ENCODE data around the gene KLK12. TPM values are rescaled to one million over a fixed set of nuclear protein-coding genes. Genes with fewer than 3 reads are reported as not detected.

KLK12 gene
- total and polyA plus RNA-seq, 5 donors from 2014 or later = not detected

DNA sequence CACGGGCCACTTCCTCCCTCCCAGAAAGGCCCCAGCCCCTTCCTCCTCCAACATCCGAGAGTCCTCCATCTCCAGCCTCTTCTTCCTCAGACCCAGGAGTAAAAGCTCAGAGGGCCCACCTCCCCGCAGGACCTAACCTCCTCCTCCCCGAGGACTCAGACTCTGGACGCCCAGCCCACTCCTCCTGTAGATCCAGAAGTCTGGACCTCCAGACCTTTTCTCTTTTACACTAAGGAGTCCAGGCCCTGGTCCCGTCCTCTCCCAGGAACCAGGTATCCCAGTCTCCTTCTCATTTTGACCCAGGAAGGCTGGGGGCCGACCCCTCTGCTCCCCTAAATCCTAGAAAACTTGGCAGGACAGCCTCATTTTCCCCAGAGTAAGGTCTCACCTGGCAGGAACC, 31.5 kb downstream of the KLK12 start:
- H3K4me1 ChIP-seq (ENCODE audit: control insufficient read depth, insufficient read depth, low read length, poor library complexity, severe bottlenecking) = no peaks in the 10 kb centered on the region
- ATAC-seq (ENCODE audit: low read depth in 2 of 2) (no peak), DNase-seq (no peak)
- H3K27ac Mint-ChIP-seq = no peak overlapping the region
- no peak overlapping the region for H3K4me3 ChIP-seq (ENCODE audit: low read depth, low read length)
- no peaks in the 10 kb centered on the region for H3K9me3 ChIP-seq (ENCODE audit: control insufficient read depth in 2 of 2, low read length in 2 of 2)
- peaks cover 16% of the 10 kb centered on the region for H3K27me3 Mint-ChIP-seq
- peaks cover 3% of the 10 kb centered on the region for H3K27me3 ChIP-seq (ENCODE audit: control insufficient read depth, insufficient read depth, low read length)
- no peaks in the 10 kb centered on the region for H3K36me3 Mint-ChIP-seq
- no peaks in the 10 kb centered on the region for H3K36me3 ChIP-seq (ENCODE audit: control insufficient read depth, insufficient read depth, low read length)
- H3K4me1 Mint-ChIP-seq = no peaks in the 10 kb centered on the region
- H3K27ac ChIP-seq (ENCODE audit: insufficient read depth, low read length, poor library complexity, severe bottlenecking) = no peak overlapping the region
- H3K4me3 Mint-ChIP-seq = no peak overlapping the region
- no peaks in the 10 kb centered on the region for H3K9me3 Mint-ChIP-seq

DNA sequence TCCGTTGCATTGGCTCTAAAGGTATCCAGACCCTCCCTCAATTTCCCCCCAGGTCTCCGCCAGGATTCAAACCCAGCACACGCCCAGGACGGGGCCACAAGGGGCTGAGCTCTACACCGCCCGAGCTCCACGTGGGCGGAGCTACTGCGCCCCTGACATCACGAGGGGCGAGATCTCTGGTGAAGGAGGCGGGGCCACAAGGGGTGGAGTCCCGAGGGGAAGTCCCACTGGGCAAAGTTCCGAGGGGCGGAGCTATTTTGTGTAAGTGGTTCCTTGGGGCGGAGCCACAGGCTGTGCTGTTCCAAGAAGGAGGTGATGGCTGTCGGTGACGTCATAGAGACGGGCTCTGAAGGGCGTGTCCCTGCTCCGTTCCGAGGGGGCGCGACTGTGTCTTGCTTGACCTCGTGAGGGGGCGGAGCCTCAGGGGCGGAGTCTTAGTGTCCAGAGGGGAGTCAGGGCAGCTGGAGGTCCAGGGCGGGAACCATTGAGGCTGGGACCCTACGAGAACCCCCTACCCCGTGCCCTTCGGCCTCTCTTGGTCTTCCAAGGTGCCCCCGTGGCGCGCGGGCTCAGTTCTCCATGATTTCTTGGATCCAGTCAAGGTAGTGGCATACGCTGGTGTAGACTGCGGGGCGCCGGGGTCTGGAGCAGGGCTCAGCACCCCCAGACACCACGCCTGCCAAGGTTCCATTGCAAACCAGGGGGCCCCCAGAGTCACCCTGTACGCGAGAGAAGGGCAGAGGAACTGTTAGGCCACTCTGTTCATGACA, 32.1 kb downstream of the KLK12 start:
- DNase-seq = peak in 1 of 3 donors; percentile 12
- H3K4me3 Mint-ChIP-seq = no peak overlapping the region
- no peak for ATAC-seq (ENCODE audit: low read depth in 2 of 2)
- no peaks in the 10 kb centered on the region for H3K4me1 Mint-ChIP-seq
- no peaks in the 10 kb centered on the region for H3K36me3 ChIP-seq (ENCODE audit: control insufficient read depth, insufficient read depth, low read length)
- H3K9me3 ChIP-seq (ENCODE audit: control insufficient read depth in 2 of 2, low read length in 2 of 2) = no peaks in the 10 kb centered on the region
- H3K9me3 Mint-ChIP-seq = no peaks in the 10 kb centered on the region
- H3K4me1 ChIP-seq (ENCODE audit: control insufficient read depth, insufficient read depth, low read length, poor library complexity, severe bottlenecking) = no peaks in the 10 kb centered on the region
- peaks cover 16% of the 10 kb centered on the region for H3K27me3 Mint-ChIP-seq
- no peak overlapping the region for H3K4me3 ChIP-seq (ENCODE audit: low read depth, low read length)
- no peak overlapping the region for H3K27ac ChIP-seq (ENCODE audit: insufficient read depth, low read length, poor library complexity, severe bottlenecking)
- no peak overlapping the region for H3K27ac Mint-ChIP-seq
- no peaks in the 10 kb centered on the region for H3K36me3 Mint-ChIP-seq
- peaks cover 3% of the 10 kb centered on the region for H3K27me3 ChIP-seq (ENCODE audit: control insufficient read depth, insufficient read depth, low read length)

DNA sequence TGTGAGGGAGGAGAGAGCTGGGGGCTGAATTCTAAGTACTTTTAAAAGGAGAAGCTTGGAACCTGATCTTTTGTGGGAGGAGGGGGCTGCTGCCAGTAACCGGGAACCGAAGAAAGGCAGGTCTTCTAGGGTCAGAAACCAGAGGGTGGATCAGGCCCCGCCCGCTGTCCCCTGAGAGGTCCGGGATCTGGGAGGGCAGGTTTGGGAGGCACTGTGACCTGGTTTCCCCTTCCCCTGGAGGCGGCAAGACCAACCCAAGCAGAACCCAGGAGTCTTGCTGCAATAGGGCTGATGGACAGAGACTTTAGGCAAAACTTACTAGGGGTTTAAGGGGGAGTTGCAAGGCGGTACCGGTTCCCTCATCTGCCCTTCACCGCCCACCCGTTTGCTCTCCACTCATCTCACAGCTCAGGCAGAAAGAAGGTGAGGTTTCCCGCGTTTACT, 32.7 kb downstream of the KLK12 start:
- H3K36me3 ChIP-seq (ENCODE audit: control insufficient read depth, insufficient read depth, low read length) = no peaks in the 10 kb centered on the region
- DNase-seq (no peak), ATAC-seq (ENCODE audit: low read depth in 2 of 2) (no peak)
- H3K36me3 Mint-ChIP-seq = no peaks in the 10 kb centered on the region
- H3K27me3 Mint-ChIP-seq = peaks cover 16% of the 10 kb centered on the region
- H3K27ac ChIP-seq (ENCODE audit: insufficient read depth, low read length, poor library complexity, severe bottlenecking) = no peak overlapping the region
- H3K9me3 ChIP-seq (ENCODE audit: control insufficient read depth in 2 of 2, low read length in 2 of 2) = no peaks in the 10 kb centered on the region
- H3K4me3 Mint-ChIP-seq = no peak overlapping the region
- H3K4me1 Mint-ChIP-seq = no peaks in the 10 kb centered on the region
- H3K27me3 ChIP-seq (ENCODE audit: control insufficient read depth, insufficient read depth, low read length) = peaks cover 3% of the 10 kb centered on the region
- no peak overlapping the region for H3K27ac Mint-ChIP-seq
- H3K4me3 ChIP-seq (ENCODE audit: low read depth, low read length) = no peak overlapping the region
- H3K4me1 ChIP-seq (ENCODE audit: control insufficient read depth, insufficient read depth, low read length, poor library complexity, severe bottlenecking) = no peaks in the 10 kb centered on the region
- no peaks in the 10 kb centered on the region for H3K9me3 Mint-ChIP-seq

DNA sequence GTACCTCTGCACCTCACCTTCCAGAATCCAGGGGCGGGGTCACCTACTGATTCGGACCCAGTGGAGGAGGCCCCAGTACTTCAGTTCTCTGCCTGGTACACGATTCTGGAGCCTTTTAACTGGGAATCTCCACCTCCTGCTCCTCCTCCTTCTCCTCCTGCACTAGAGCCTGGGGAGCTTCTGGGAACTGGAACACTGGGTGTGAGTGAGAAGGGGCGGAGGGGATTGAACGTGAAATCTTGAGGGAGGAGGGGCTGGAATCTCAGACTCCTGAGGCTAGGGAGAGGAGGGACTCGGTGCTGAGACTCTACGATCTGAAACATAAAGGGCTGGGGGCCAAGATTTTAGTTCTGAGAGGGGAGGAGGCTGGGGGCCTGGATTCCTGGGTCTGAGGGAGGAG, 33.3 kb downstream of the KLK12 start, which contains the start of gene KLK8:
Gene KLK8, minus strand, starts transcription at position 90 of the 400 bp plus-strand sequence. CDS start 437 bp downstream, outside the sequence.
- H3K9me3 ChIP-seq (ENCODE audit: control insufficient read depth in 2 of 2, low read length in 2 of 2) = no peaks in the 10 kb centered on the region
- Mint-ChIP-seq H3K27me3 (peaks cover 16% of the 10 kb centered on the region), H3K4me3 (no peak within 1 kb of the TSS), H3K36me3 (no peaks in the 10 kb centered on the region), H3K9me3 (no peaks in the 10 kb centered on the region), H3K27ac (no peak within 1 kb of the TSS), H3K4me1 (no peaks in the 10 kb centered on the region)
- peaks cover 3% of the 10 kb centered on the region for H3K27me3 ChIP-seq (ENCODE audit: control insufficient read depth, insufficient read depth, low read length)
- no peak for ATAC-seq (ENCODE audit: low read depth in 2 of 2)
- no peak within 1 kb of the TSS for H3K27ac ChIP-seq (ENCODE audit: insufficient read depth, low read length, poor library complexity, severe bottlenecking)
- DNase-seq = no peak
- H3K36me3 ChIP-seq (ENCODE audit: control insufficient read depth, insufficient read depth, low read length) = no peaks in the 10 kb centered on the region
- no peaks in the 10 kb centered on the region for H3K4me1 ChIP-seq (ENCODE audit: control insufficient read depth, insufficient read depth, low read length, poor library complexity, severe bottlenecking)
- H3K4me3 ChIP-seq (ENCODE audit: low read depth, low read length) = no peak within 1 kb of the TSS

DNA sequence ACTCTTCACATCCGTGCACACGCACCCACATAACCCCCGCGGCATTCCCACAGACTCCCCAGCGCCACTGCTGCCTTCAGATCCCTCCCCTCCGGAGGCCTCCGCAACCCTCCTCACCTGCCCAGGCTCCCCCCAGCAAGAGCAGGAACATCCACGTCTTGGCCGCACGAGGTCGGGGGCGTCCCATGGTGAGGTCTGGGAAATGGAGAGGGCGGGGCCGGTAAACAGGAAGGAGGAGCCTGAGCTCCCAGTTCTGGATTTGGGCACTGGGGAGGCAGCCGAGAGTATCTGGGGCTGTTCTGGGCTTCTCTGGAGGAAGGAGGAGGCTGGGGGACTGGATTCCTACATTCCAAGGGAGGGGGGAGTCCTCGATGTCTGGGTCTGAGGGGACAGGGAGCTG, 33.8 kb downstream of the KLK12 start:
- Mint-ChIP-seq H3K4me1 (no peaks in the 10 kb centered on the region), H3K27me3 (peaks cover 16% of the 10 kb centered on the region), H3K36me3 (no peaks in the 10 kb centered on the region), H3K9me3 (no peaks in the 10 kb centered on the region), H3K4me3 (no peak overlapping the region), H3K27ac (no peak overlapping the region)
- no peak for DNase-seq
- Histone ChIP-seq H3K4me3 (ENCODE audit: low read depth, low read length) (no peak overlapping the region), H3K27ac (ENCODE audit: insufficient read depth, low read length, poor library complexity, severe bottlenecking) (no peak overlapping the region), H3K27me3 (ENCODE audit: control insufficient read depth, insufficient read depth, low read length) (peaks cover 3% of the 10 kb centered on the region), H3K9me3 (ENCODE audit: control insufficient read depth in 2 of 2, low read length in 2 of 2) (no peaks in the 10 kb centered on the region), H3K36me3 (ENCODE audit: control insufficient read depth, insufficient read depth, low read length) (no peaks in the 10 kb centered on the region), H3K4me1 (ENCODE audit: control insufficient read depth, insufficient read depth, low read length, poor library complexity, severe bottlenecking) (no peaks in the 10 kb centered on the region)
- ATAC-seq (ENCODE audit: low read depth in 2 of 2) = no peak

DNA sequence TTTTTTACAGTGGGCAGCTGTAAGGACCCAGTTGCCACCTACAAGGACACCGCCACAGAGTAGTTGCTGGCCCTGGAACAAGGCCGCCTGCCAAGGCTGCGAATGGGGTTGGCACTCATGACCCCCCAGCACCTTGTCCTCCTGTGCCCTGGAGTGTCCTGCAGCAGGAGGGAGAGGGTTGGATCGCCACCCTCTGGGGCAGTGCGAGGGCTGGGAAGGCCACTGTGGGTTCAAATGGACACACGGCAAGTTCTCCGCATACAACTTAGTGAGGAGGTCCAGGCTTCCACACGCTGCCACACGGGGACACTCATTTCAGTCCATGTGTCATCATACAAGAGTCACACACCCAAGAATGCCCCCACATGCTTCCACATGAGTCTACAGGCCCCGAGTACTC, 34.4 kb downstream of the KLK12 start:
- no peak overlapping the region for H3K27ac Mint-ChIP-seq
- Histone ChIP-seq H3K36me3 (ENCODE audit: control insufficient read depth, insufficient read depth, low read length) (no peaks in the 10 kb centered on the region), H3K9me3 (ENCODE audit: control insufficient read depth in 2 of 2, low read length in 2 of 2) (no peaks in the 10 kb centered on the region), H3K27ac (ENCODE audit: insufficient read depth, low read length, poor library complexity, severe bottlenecking) (no peak overlapping the region), H3K27me3 (ENCODE audit: control insufficient read depth, insufficient read depth, low read length) (peaks cover 3% of the 10 kb centered on the region), H3K4me3 (ENCODE audit: low read depth, low read length) (no peak overlapping the region), H3K4me1 (ENCODE audit: control insufficient read depth, insufficient read depth, low read length, poor library complexity, severe bottlenecking) (no peaks in the 10 kb centered on the region)
- H3K9me3 Mint-ChIP-seq = no peaks in the 10 kb centered on the region
- no peaks in the 10 kb centered on the region for H3K36me3 Mint-ChIP-seq
- H3K4me1 Mint-ChIP-seq = no peaks in the 10 kb centered on the region
- ATAC-seq (ENCODE audit: low read depth in 2 of 2) = no peak
- no peak overlapping the region for H3K4me3 Mint-ChIP-seq
- no peak for DNase-seq
- H3K27me3 Mint-ChIP-seq = peaks cover 16% of the 10 kb centered on the region

DNA sequence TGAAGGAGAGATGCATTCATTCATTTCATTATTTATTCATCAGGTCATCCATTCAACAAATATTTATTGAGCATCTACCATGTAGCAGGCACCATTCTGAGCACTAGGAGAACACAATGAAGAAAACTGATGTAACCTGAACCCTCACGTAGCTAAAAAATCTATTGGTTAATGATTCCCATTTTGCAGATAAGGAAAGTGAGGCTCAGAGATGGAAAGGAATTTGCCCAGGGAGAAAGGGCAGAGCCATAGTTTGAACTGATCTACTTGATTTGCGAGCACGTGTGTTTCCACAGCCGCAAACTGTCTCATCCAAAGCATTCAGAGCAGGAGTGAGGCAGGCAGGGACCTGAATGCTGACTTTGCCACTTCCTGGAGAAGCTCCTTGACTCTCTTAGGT, 36.1 kb downstream of the KLK12 start:
- H3K27ac Mint-ChIP-seq = peak overlapping the region in 1 of 3 donors; percentile 24
- peaks cover 16% of the 10 kb centered on the region for H3K27me3 Mint-ChIP-seq
- Histone ChIP-seq H3K27ac (ENCODE audit: insufficient read depth, low read length, poor library complexity, severe bottlenecking) (no peak overlapping the region), H3K4me1 (ENCODE audit: control insufficient read depth, insufficient read depth, low read length, poor library complexity, severe bottlenecking) (no peaks in the 10 kb centered on the region), H3K4me3 (ENCODE audit: low read depth, low read length) (no peak overlapping the region), H3K27me3 (ENCODE audit: control insufficient read depth, insufficient read depth, low read length) (peaks cover 3% of the 10 kb centered on the region), H3K36me3 (ENCODE audit: control insufficient read depth, insufficient read depth, low read length) (no peaks in the 10 kb centered on the region), H3K9me3 (ENCODE audit: control insufficient read depth in 2 of 2, low read length in 2 of 2) (no peaks in the 10 kb centered on the region)
- DNase-seq (no peak), ATAC-seq (ENCODE audit: low read depth in 2 of 2) (no peak)
- H3K4me1 Mint-ChIP-seq = no peaks in the 10 kb centered on the region
- H3K9me3 Mint-ChIP-seq = peaks cover 0 to 2% (median 0%) of the 10 kb centered on the region in 7 donors
- no peaks in the 10 kb centered on the region for H3K36me3 Mint-ChIP-seq
- H3K4me3 Mint-ChIP-seq = no peak overlapping the region

DNA sequence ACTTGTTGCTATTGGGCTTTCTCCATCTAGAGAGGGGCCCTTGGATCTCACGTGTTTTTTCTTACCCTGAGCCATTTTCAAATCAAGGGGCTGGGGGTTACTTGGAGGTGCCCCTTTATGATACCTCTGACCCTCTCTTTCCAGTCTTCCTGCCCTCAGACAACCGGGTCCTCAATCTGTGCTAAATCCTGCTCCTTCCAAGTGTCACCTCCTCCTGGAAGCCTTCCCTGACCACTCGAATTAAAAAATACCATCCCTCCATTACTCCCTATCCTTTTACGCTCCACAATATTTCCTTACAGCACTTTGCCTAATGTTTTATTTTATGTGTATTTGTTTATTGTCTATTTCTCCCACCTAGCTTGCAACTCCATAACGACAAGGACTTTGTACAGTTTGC, 36.7 kb downstream of the KLK12 start:
- H3K36me3 Mint-ChIP-seq = no peaks in the 10 kb centered on the region
- peaks cover 16% of the 10 kb centered on the region for H3K27me3 Mint-ChIP-seq
- Histone ChIP-seq H3K27ac (ENCODE audit: insufficient read depth, low read length, poor library complexity, severe bottlenecking) (no peak overlapping the region), H3K9me3 (ENCODE audit: control insufficient read depth in 2 of 2, low read length in 2 of 2) (no peaks in the 10 kb centered on the region), H3K4me3 (ENCODE audit: low read depth, low read length) (no peak overlapping the region), H3K36me3 (ENCODE audit: control insufficient read depth, insufficient read depth, low read length) (no peaks in the 10 kb centered on the region), H3K4me1 (ENCODE audit: control insufficient read depth, insufficient read depth, low read length, poor library complexity, severe bottlenecking) (no peaks in the 10 kb centered on the region), H3K27me3 (ENCODE audit: control insufficient read depth, insufficient read depth, low read length) (peaks cover 3% of the 10 kb centered on the region)
- H3K4me3 Mint-ChIP-seq = peak overlapping the region in 1 of 4 donors; percentile 8
- DNase-seq = no peak
- no peaks in the 10 kb centered on the region for H3K4me1 Mint-ChIP-seq
- peaks cover 0 to 2% (median 0%) of the 10 kb centered on the region in 7 donors for H3K9me3 Mint-ChIP-seq
- no peak overlapping the region for H3K27ac Mint-ChIP-seq
- ATAC-seq (ENCODE audit: low read depth in 2 of 2) = no peak
